Mammary epithelial cell (primary cell): ENCODE measurements around the gene HNRNPC.

Experiments
- EZH2 ChIP-seq: IDR thresholded peaks from 2 replicates; pipeline ENCODE4 v1.6.1; 2012; ENCODE audit warnings: low read length, inconsistent platforms, borderline replicate concordance
- TF ChIP-seq, protein P1 (sequence below), 2 donors: IDR thresholded peaks in 1 of 2; conservative IDR thresholded peaks in 1 of 2; 2 replicates each; pipeline ENCODE4 v1.5.1; 2011 to 2012; ENCODE audit warnings: inconsistent platforms in 2 of 2, low read length in 2 of 2, mild to moderate bottlenecking in 2 of 2, control low read depth in 1 of 2, low read depth in 1 of 2; ENCODE audit not compliant: insufficient read depth in 1 of 2; ENCODE audit errors: extremely low read depth in 1 of 2

DNA sequence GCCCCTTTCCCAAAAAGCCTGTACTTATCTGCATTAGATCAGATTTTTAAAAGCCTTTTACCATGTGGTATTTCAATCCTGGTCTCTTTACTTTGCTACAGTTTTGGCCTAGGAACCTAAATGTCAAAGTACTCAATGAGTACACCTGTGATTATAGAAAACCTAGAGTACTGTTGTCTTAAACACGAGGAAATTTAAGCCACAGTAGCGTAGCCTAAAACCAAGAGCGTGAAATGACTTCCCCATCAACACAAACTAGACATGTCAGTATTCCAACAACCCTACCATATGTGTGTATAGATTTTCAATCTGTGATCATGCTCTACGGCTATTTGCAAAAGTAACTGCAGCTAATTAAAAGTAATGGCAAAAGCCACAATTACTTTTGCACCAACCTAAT lies 60.7 kb downstream of the HNRNPC start:
- TF ChIP-seq, protein P1, sequence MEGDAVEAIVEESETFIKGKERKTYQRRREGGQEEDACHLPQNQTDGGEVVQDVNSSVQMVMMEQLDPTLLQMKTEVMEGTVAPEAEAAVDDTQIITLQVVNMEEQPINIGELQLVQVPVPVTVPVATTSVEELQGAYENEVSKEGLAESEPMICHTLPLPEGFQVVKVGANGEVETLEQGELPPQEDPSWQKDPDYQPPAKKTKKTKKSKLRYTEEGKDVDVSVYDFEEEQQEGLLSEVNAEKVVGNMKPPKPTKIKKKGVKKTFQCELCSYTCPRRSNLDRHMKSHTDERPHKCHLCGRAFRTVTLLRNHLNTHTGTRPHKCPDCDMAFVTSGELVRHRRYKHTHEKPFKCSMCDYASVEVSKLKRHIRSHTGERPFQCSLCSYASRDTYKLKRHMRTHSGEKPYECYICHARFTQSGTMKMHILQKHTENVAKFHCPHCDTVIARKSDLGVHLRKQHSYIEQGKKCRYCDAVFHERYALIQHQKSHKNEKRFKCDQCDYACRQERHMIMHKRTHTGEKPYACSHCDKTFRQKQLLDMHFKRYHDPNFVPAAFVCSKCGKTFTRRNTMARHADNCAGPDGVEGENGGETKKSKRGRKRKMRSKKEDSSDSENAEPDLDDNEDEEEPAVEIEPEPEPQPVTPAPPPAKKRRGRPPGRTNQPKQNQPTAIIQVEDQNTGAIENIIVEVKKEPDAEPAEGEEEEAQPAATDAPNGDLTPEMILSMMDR (conservative IDR thresholded peaks at IDR 0.05 in 1 of 2, IDR thresholded peaks at IDR 0.05 in 1 of 2; ENCODE audit: extremely low read depth in 1 of 2, insufficient read depth in 1 of 2, low read depth in 1 of 2, low read length in 2 of 2), result no peak
- no peak for TF ChIP-seq EZH2
